Measurements from ENCODE around the gene CD101.

Gene CD101

GRCh38 chr1:117044217-117044616 lies 42.7 kb downstream of the CD101 start:
- no peaks in the 10 kb centered on the region for H3K27me3 ChIP-seq (ENCODE audit: insufficient read depth, poor library complexity, severe bottlenecking)
- no peak for DNase-seq (ENCODE audit: low read depth in 1 of 2, low spot score in 1 of 2)
- H3K27ac ChIP-seq (replicated peaks), result no peak overlapping the region
- H3K4me3 ChIP-seq (replicated peaks; ENCODE audit: insufficient read depth, low read length), result no peak overlapping the region
- no peak for TF ChIP-seq POLR2AphosphoS5 (IDR thresholded peaks at IDR 0.05; ENCODE audit: low read depth)
- no peak for TF ChIP-seq GABPA (IDR thresholded peaks at IDR 0.05; ENCODE audit: low read depth)
- no peak for TF ChIP-seq SPI1 (IDR thresholded peaks at IDR 0.05; ENCODE audit: borderline replicate concordance, low read depth)
- TF ChIP-seq, protein P1, sequence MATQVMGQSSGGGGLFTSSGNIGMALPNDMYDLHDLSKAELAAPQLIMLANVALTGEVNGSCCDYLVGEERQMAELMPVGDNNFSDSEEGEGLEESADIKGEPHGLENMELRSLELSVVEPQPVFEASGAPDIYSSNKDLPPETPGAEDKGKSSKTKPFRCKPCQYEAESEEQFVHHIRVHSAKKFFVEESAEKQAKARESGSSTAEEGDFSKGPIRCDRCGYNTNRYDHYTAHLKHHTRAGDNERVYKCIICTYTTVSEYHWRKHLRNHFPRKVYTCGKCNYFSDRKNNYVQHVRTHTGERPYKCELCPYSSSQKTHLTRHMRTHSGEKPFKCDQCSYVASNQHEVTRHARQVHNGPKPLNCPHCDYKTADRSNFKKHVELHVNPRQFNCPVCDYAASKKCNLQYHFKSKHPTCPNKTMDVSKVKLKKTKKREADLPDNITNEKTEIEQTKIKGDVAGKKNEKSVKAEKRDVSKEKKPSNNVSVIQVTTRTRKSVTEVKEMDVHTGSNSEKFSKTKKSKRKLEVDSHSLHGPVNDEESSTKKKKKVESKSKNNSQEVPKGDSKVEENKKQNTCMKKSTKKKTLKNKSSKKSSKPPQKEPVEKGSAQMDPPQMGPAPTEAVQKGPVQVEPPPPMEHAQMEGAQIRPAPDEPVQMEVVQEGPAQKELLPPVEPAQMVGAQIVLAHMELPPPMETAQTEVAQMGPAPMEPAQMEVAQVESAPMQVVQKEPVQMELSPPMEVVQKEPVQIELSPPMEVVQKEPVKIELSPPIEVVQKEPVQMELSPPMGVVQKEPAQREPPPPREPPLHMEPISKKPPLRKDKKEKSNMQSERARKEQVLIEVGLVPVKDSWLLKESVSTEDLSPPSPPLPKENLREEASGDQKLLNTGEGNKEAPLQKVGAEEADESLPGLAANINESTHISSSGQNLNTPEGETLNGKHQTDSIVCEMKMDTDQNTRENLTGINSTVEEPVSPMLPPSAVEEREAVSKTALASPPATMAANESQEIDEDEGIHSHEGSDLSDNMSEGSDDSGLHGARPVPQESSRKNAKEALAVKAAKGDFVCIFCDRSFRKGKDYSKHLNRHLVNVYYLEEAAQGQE (IDR thresholded peaks at IDR 0.05; ENCODE audit: insufficient replicate concordance, low read depth), result no peak
- no peak for TF ChIP-seq CTCF (IDR thresholded peaks at IDR 0.05; ENCODE audit: insufficient read depth, low read length)

DNA sequence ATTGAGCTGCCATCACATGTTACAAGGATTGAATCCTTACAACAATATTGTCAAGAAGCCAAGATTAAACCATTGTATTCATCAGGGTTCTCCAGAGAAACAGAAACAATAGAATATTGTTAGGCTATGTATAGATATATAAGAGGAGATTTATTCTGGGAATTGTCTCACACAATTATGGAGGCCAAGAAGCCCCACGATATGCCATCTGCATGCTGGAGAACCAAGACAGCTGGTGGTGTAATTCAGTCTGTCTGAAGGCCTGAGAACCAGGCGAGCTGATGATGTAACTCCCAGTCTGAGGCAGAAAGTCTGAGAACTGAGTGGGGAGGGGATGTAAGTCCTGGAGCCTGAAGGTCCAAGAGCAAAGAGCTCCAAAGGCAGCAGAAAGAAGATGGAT lies 44.1 kb downstream of the CD101 start:
- no peak overlapping the region for H3K27ac ChIP-seq (replicated peaks)
- TF ChIP-seq CTCF (IDR thresholded peaks at IDR 0.05; ENCODE audit: insufficient read depth, low read length) (no peak), POLR2AphosphoS5 (IDR thresholded peaks at IDR 0.05; ENCODE audit: low read depth) (no peak), SPI1 (IDR thresholded peaks at IDR 0.05; ENCODE audit: borderline replicate concordance, low read depth) (no peak), GABPA (IDR thresholded peaks at IDR 0.05; ENCODE audit: low read depth) (no peak)
- TF ChIP-seq, protein P1 (IDR thresholded peaks at IDR 0.05; ENCODE audit: insufficient replicate concordance, low read depth), result no peak
- no peak overlapping the region for H3K4me3 ChIP-seq (replicated peaks; ENCODE audit: insufficient read depth, low read length)
- H3K27me3 ChIP-seq (ENCODE audit: insufficient read depth, poor library complexity, severe bottlenecking), result no peaks in the 10 kb centered on the region
- peak; percentile 49 to 77 for DNase-seq (ENCODE audit: low read depth in 1 of 2, low spot score in 1 of 2)

GRCh38 chr1:117046781-117047180 lies 45.2 kb downstream of the CD101 start:
- Histone ChIP-seq H3K27me3 (ENCODE audit: insufficient read depth, poor library complexity, severe bottlenecking) (no peaks in the 10 kb centered on the region), H3K4me3 (replicated peaks; ENCODE audit: insufficient read depth, low read length) (no peak overlapping the region), H3K27ac (replicated peaks) (no peak overlapping the region)
- TF ChIP-seq SPI1 (IDR thresholded peaks at IDR 0.05; ENCODE audit: borderline replicate concordance, low read depth) (no peak), CTCF (IDR thresholded peaks at IDR 0.05; ENCODE audit: insufficient read depth, low read length) (no peak), GABPA (IDR thresholded peaks at IDR 0.05; ENCODE audit: low read depth) (no peak), POLR2AphosphoS5 (IDR thresholded peaks at IDR 0.05; ENCODE audit: low read depth) (no peak)
- TF ChIP-seq, protein P1 (IDR thresholded peaks at IDR 0.05; ENCODE audit: insufficient replicate concordance, low read depth), result no peak
- no peak for DNase-seq (ENCODE audit: low read depth in 1 of 2, low spot score in 1 of 2)
